Right cardiac atrium (tissue), 5 donors: ENCODE results near the gene HGS. TPM values are rescaled to one million over a fixed set of nuclear protein-coding genes. Genes with fewer than 3 reads are reported as not detected.

Experiments
- ATAC-seq, 2 donors: fragments of 200-7000 bp; cut with Tn5 transposase; one replicate each; pipeline versions ENCODE4 v1.8.0 to v1.9.1; 2020; ENCODE audit warnings: moderate library complexity in 2 of 2, mild to moderate bottlenecking in 1 of 2
- DNase-seq, 3 donors: peaks; one replicate each; pipeline ENCODE4 v3.0.0-alpha.2; 2020
- H3K27ac ChIP-seq: one replicate; pipeline ENCODE4 v1.5.1; 2013; ENCODE audit warnings: mild to moderate bottlenecking, low read length, control low read depth, moderate library complexity
- H3K27me3 ChIP-seq: one replicate; pipeline ENCODE4 v1.6.1; 2013; ENCODE audit not compliant: control insufficient read depth, insufficient read depth
- H3K4me1 ChIP-seq: one replicate; pipeline ENCODE4 v1.6.1; 2013; ENCODE audit warnings: low read length; ENCODE audit not compliant: control insufficient read depth, insufficient read depth
- H3K4me3 ChIP-seq: one replicate; pipeline ENCODE4 v1.5.1; 2013; ENCODE audit warnings: low read length, control low read depth
- H3K9me3 ChIP-seq: one replicate; pipeline ENCODE4 v1.6.1; 2013; ENCODE audit warnings: low read length; ENCODE audit not compliant: control insufficient read depth
- WGBS: extraction: QIAGEN DNeasy Blood & Tissue Kit; methylation state at CpG from one replicate; pipeline ENCODE4 v1.1.7; 2013; 5-methylcytosine and 5-hydroxymethylcytosine counted together
- intact Hi-C, 4 donors: fragments of 100-400 bp; cut with DNase I; formaldehyde crosslinking; loops; one replicate each; pipeline versions ENCODE4 v1.11.0 to v1.14.0; 2022 to 2023
- polyA plus RNA-seq: library from polyadenylated mRNA; stranded (reverse); fragments of 200-250 nt; gene quantifications from one replicate; pipeline ENCODE4 v1.2.3, GENCODE V29; 2013
- total RNA-seq, 4 donors: library from RNA; stranded (reverse); fragmentation: NEBNext Ultra II Directional; extraction: Animal tissue kit (Norgen Biotek cat#: 25700); gene quantifications; one replicate each; pipeline ENCODE4 v1.2.1, GENCODE V29; 2021
- donor health status: healthy with polysubstance abuse.
- donor health status: DM: no; HTN: yes; CAD: no.
- donor health status: DM: no; HTN: no; CAD: no.
- donor health status: DM: no; HTN: yes; CAD: no; lungs with severe emphysema.
- donor health status: DM: yes; HTN: yes; CAD: no.

The HGS gene
- total and polyA plus RNA-seq, 5 donors = 42.1 to 50.3 (median 48.6) TPM

GRCh38 chr17:81646869-81647600, 36.8 kb upstream of the HGS start:
- intact Hi-C loops = no loop called here
- no peak for ATAC-seq
- H3K9me3 ChIP-seq = no peaks in the 10 kb centered on the region
- H3K27me3 ChIP-seq = no peaks in the 10 kb centered on the region
- peak in 1 of 3 donors; percentile 22 for DNase-seq
- 59% methylated on average over 12 of the region's 12 CpGs for WGBS
- no peak overlapping the region for H3K27ac ChIP-seq
- no peaks in the 10 kb centered on the region for H3K4me1 ChIP-seq
- H3K4me3 ChIP-seq = no peak overlapping the region

- Histone ChIP-seq H3K27ac (no peak overlapping the region), H3K27me3 (no peaks in the 10 kb centered on the region), H3K9me3 (no peaks in the 10 kb centered on the region), H3K4me1 (no peaks in the 10 kb centered on the region), H3K4me3 (no peak overlapping the region)
- intact Hi-C loops = no loop called here
- DNase-seq (no peak), ATAC-seq (no peak)
- WGBS = 30% methylated on average over 21 of the region's 21 CpGs
Measured at GRCh38 chr17:81647640-81648012, 36.2 kb upstream of the HGS start.

GRCh38 chr17:81648013-81648706, 35.7 kb upstream of the HGS start:
- no peaks in the 10 kb centered on the region for H3K4me1 ChIP-seq
- intact Hi-C loops = no loop called here
- H3K27me3 ChIP-seq = no peaks in the 10 kb centered on the region
- WGBS = 4% methylated on average over 78 of the region's 78 CpGs
- no peak overlapping the region for H3K27ac ChIP-seq
- H3K9me3 ChIP-seq = no peaks in the 10 kb centered on the region
- no peak overlapping the region for H3K4me3 ChIP-seq
- ATAC-seq = no peak
- peak in 1 of 3 donors; percentile 32 for DNase-seq

GRCh38 chr17:81648707-81649085, 35.1 kb upstream of the HGS start:
- WGBS = 53% methylated on average over 14 of the region's 14 CpGs
- DNase-seq (peak in 1 of 3 donors; percentile 31), ATAC-seq (no peak)
- Histone ChIP-seq H3K9me3 (no peaks in the 10 kb centered on the region), H3K27me3 (no peaks in the 10 kb centered on the region), H3K4me1 (no peaks in the 10 kb centered on the region), H3K4me3 (no peak overlapping the region), H3K27ac (no peak overlapping the region)
- intact Hi-C loops = no loop called here

DNA sequence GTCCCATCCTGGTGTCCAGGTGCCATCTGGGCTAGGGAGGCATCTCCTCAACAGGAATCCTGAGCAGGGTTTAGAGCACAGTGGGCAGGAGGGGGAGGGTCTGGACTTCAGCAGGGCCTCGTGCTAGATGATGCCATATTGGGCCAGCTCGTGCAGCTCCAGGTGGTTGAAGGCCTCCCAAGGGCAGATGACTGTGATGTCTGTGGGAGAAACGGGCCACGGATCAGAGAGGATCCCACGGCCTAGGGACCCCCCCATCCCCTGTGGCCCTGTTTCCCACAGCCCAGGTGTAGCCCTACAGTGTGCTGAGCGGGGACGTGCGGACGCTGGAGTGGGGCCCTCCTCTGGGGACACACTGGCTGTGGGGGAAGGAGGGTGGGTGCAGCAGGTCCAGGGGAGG, 32.9 kb upstream of the HGS start:
- ATAC-seq (no peak), DNase-seq (no peak)
- Histone ChIP-seq H3K27ac (no peak overlapping the region), H3K4me3 (no peak overlapping the region), H3K4me1 (no peaks in the 10 kb centered on the region), H3K27me3 (no peaks in the 10 kb centered on the region), H3K9me3 (no peaks in the 10 kb centered on the region)
- intact Hi-C loops = no loop called here
- 67% methylated on average over 9 of the region's 9 CpGs for WGBS

GRCh38 chr17:81651692-81652091, 32.1 kb upstream of the HGS start:
- Histone ChIP-seq H3K9me3 (no peaks in the 10 kb centered on the region), H3K27me3 (no peaks in the 10 kb centered on the region), H3K27ac (no peak overlapping the region), H3K4me3 (no peak overlapping the region), H3K4me1 (no peaks in the 10 kb centered on the region)
- DNase-seq (no peak), ATAC-seq (no peak)
- 70% methylated on average over 10 of the region's 10 CpGs for WGBS
- intact Hi-C loops = no loop called here

DNA sequence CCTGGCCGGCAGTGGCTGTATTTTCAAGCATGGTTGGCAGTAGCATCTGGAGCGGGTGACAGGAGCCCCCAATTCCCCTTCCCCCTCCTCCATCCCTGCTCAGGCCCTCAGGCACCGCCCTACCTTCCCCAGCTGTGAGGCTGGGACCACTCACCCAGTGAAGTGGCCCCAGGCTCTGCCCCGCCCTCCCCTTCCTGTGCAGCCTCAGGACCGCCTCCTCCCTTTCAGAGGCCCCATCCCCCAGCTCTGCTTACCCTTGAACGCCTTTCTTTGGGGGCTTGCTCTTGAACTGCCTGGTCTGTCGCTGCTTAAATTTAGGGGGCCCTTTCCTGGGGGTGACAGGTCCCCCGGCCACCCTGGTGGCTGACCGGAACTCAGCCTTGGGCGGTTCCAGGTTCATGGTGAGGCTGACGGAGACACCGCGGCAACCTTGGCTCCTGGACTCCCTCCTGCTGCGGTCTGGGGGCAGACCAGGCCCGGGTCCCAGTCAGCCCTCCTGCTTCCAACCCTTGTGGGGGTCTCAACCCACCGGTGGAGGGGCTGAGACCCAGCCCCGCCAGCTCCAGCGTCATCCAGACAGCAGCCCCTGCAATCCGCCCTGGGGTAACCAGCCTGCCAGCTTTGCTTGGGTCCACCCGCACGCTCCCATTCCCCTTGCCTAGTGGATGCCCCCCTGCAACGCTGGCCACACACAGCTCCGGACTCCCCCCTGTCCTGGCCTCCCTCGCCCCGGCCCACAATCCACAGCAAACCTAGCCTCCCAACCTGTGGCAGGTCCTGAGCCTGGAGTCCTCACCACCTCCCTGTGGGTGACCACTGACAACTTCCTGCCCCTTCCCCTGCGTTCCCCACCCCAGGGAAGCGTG, 30.7 kb upstream of the HGS start:
- DNase-seq (peak in 1 of 3 donors; percentile 41), ATAC-seq (no peak)
- H3K4me3 ChIP-seq = no peak overlapping the region
- H3K27ac ChIP-seq = no peak overlapping the region
- H3K9me3 ChIP-seq = no peaks in the 10 kb centered on the region
- H3K27me3 ChIP-seq = no peaks in the 10 kb centered on the region
- intact Hi-C loops = no loop called here
- WGBS = 31% methylated on average over 27 of the region's 27 CpGs
- H3K4me1 ChIP-seq = no peaks in the 10 kb centered on the region

- WGBS = 77% methylated on average over 18 of the region's 18 CpGs
- peak in 1 of 2 donors; percentile 22 for ATAC-seq
Measured at GRCh38 chr17:81655378-81656117, 28.3 kb upstream of the HGS start.

DNA sequence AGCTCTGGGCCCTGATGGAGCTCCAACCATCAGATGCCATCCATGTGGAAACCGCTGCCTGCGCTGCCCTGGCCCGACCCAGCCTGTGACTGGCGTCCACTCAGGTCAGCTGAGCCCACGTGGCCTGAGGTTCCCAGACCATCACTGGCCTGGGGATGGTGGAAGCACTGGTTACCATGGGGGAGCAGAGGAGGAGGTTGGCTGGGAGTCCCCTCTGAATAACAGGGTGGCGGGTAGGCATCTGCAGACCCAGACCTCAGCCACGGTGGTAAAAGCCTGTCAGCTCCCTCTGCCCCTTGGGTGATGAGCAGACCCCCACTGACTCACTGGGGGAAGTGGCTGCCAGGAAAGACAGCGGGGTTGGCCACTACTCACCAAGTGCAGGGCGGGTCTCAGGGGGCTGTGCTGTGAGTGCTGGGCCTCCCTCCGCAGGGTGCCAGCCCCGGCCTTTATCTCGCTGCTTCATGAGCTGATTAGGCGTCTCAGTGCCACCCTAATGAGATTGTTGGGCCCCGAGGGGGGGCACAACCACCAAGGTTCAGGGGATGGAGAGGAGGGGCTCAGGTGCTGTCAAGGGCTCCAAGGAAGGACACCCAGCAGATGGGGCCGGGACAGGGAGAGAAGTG, 27.6 kb upstream of the HGS start, which contains the start of gene PDE6G:
PDE6G (minus strand) TSS at position 425 of the 626 bp plus-strand sequence. CDS start 3,237 bp downstream, outside the sequence.
- ATAC-seq = no peak
- peak in 1 of 3 donors; percentile 31 for DNase-seq
- Histone ChIP-seq H3K27me3 (no peaks in the 10 kb centered on the region), H3K4me1 (no peaks in the 10 kb centered on the region), H3K27ac (no peak within 1 kb of the TSS), H3K9me3 (no peaks in the 10 kb centered on the region), H3K4me3 (no peak within 1 kb of the TSS)
- 72% methylated on average over 15 of the region's 15 CpGs for WGBS
- intact Hi-C loops = no loop called here

More at GRCh38 chr17:81655378-81656117, 28.3 kb upstream of the HGS start:
- H3K9me3 ChIP-seq = no peaks in the 10 kb centered on the region
- no peak overlapping the region for H3K27ac ChIP-seq
- H3K4me1 ChIP-seq = no peaks in the 10 kb centered on the region
- no peak overlapping the region for H3K4me3 ChIP-seq
- intact Hi-C loops = no loop called here
- no peaks in the 10 kb centered on the region for H3K27me3 ChIP-seq
- no peak for DNase-seq

- Histone ChIP-seq H3K4me3 (no peak overlapping the region), H3K4me1 (no peaks in the 10 kb centered on the region), H3K27ac (no peak overlapping the region), H3K27me3 (no peaks in the 10 kb centered on the region), H3K9me3 (no peaks in the 10 kb centered on the region)
- intact Hi-C loops = no loop called here
- WGBS = 44% methylated on average over 4 of the region's 4 CpGs
- ATAC-seq (no peak), DNase-seq (peak in 1 of 3 donors; percentile 30)
Measured at GRCh38 chr17:81656835-81657234, 27.0 kb upstream of the HGS start.
